ENCODE results near the gene CSF3. TPM values are rescaled to one million over a fixed set of nuclear protein-coding genes. Genes with fewer than 3 reads are reported as not detected.

Gene CSF3
- total RNA-seq, 1 experiment from 2014 or later, result not detected

- intact Hi-C loops (cut with micrococcal nuclease), result no loop called here
- Histone ChIP-seq H3K4me1 (ENCODE audit: control insufficient read depth in 1 of 2, insufficient read depth in 2 of 2, low read length in 2 of 2) (peaks cover 27 to 37% of the 10 kb centered on the region in 2 experiments), H4K20me1 (ENCODE audit: insufficient read depth) (no peaks in the 10 kb centered on the region), H2AFZ (ENCODE audit: low read depth, low read length, poor library complexity, severe bottlenecking) (peak within 1 kb of the TSS; percentile 78), H3K79me2 (ENCODE audit: insufficient read depth, low read length) (no peaks in the 10 kb centered on the region), H3K4me3 (replicated peaks in 1 of 2; ENCODE audit: low read depth in 1 of 2, low read length in 2 of 2) (peak within 1 kb of the TSS; percentile 81 to 92), H3K9ac (ENCODE audit: low read length) (peak within 1 kb of the TSS; percentile 82), H3K9me2 (ENCODE audit: insufficient read depth) (no peaks in the 10 kb centered on the region), H3K9me3 (ENCODE audit: control insufficient read depth in 1 of 2, insufficient read depth in 1 of 2, low read depth in 1 of 2, low read length in 2 of 2) (no peaks in the 10 kb centered on the region), H3K27ac (ENCODE audit: low read depth, low read length) (peak within 1 kb of the TSS; percentile 88), H3K36me3 (ENCODE audit: control insufficient read depth in 1 of 2, insufficient read depth in 2 of 2, low read length in 2 of 2) (no peaks in the 10 kb centered on the region), H3K4me2 (ENCODE audit: low read length) (peak within 1 kb of the TSS; percentile 96), H3K27me3 (ENCODE audit: insufficient read depth, low read length) (no peaks in the 10 kb centered on the region)
- POLR2A ChIA-PET, result interaction anchor here (0.9 to 1.9 kb wide), 2 partner anchors 9 to 37 kb away, joined by 5 to 6 read pairs; partner anchors contain the start of gene NR1D1
- RAD21 ChIA-PET (ENCODE audit: low non-redundant PET in 1 of 2, low total read pairs in 2 of 2, uncharacterized antibody in 2 of 2, unreplicated experiment in 2 of 2), result interaction anchor here in 1 of 2 experiments (0.9 kb wide), 1 partner anchor 49 kb away, joined by 3 read pairs; no protein-coding TSS in a partner anchor
- no peak for TF ChIP-seq ATF3 (IDR thresholded peaks at IDR 0.05)
- TF ChIP-seq POLR2AphosphoS5 (IDR thresholded peaks at IDR 0.05; ENCODE audit: low read depth, low read length), result peak; percentile 32; the same call in 1 of the 2 replicates
- no peak for TF ChIP-seq RAD21 (IDR thresholded peaks at IDR 0.05; ENCODE audit: low read depth)
- TF ChIP-seq EZH2 (IDR thresholded peaks at IDR 0.05), result no peak
- TF ChIP-seq FOSL1 (IDR thresholded peaks at IDR 0.05; ENCODE audit: low read depth), result no peak
- CTCF ChIA-PET, result interaction anchor here (0.6 to 1.0 kb wide), 2 partner anchors 13 to 37 kb away, joined by 3 to 7 read pairs; no protein-coding TSS in a partner anchor
- ATAC-seq (peak; percentile 88), DNase-seq (ENCODE audit: low read depth, low spot score) (no peak)
- no TSS peak for BruUV-seq (replicated peaks)
Measured at GRCh38 chr17:40062329-40063186, 47.3 kb downstream of the CSF3 start, which contains the start of gene THRA. TSS of gene THRA (plus strand) at chr17:40062965. CDS start at chr17:40074489, 11,524 bp downstream.

- CTCF ChIA-PET, result interaction anchor here (0.6 to 4.6 kb wide), 2 partner anchors 12 to 36 kb away, joined by 3 to 36 read pairs; no protein-coding TSS in a partner anchor
- H3K4me3 ChIP-seq (replicated peaks in 1 of 2; ENCODE audit: low read depth in 1 of 2, low read length in 2 of 2), result peak overlapping the region; percentile 81 to 92
- intact Hi-C loops (cut with micrococcal nuclease), result no loop called here
- H2AFZ ChIP-seq (ENCODE audit: low read depth, low read length, poor library complexity, severe bottlenecking), result peak overlapping the region; percentile 78
- H3K4me1 ChIP-seq (ENCODE audit: control insufficient read depth in 1 of 2, insufficient read depth in 2 of 2, low read length in 2 of 2), result peaks cover 32 to 43% of the 10 kb centered on the region in 2 experiments
- H3K9me2 ChIP-seq (ENCODE audit: insufficient read depth), result no peaks in the 10 kb centered on the region
- no peaks in the 10 kb centered on the region for H3K36me3 ChIP-seq (ENCODE audit: control insufficient read depth in 1 of 2, insufficient read depth in 2 of 2, low read length in 2 of 2)
- RAD21 ChIA-PET (ENCODE audit: low non-redundant PET in 1 of 2, low total read pairs in 2 of 2, uncharacterized antibody in 2 of 2, unreplicated experiment in 2 of 2), result interaction anchor here in 1 of 2 experiments (0.9 kb wide), 1 partner anchor 50 kb away, joined by 3 read pairs; no protein-coding TSS in a partner anchor
- H3K27ac ChIP-seq (ENCODE audit: low read depth, low read length), result peak overlapping the region; percentile 88
- peak overlapping the region; percentile 96 for H3K4me2 ChIP-seq (ENCODE audit: low read length)
- no peaks in the 10 kb centered on the region for H4K20me1 ChIP-seq (ENCODE audit: insufficient read depth)
- no TSS peak for BruUV-seq (replicated peaks)
- no peaks in the 10 kb centered on the region for H3K79me2 ChIP-seq (ENCODE audit: insufficient read depth, low read length)
- no peaks in the 10 kb centered on the region for H3K27me3 ChIP-seq (ENCODE audit: insufficient read depth, low read length)
- 0 out of 2 replicates have a peak, but pooled peaks have one; percentile 15 for TF ChIP-seq POLR2AphosphoS5 (IDR thresholded peaks at IDR 0.05; ENCODE audit: low read depth, low read length)
- no peak for TF ChIP-seq ZBTB33 (IDR thresholded peaks at IDR 0.05; ENCODE audit: extremely low read depth, insufficient replicate concordance, low read length)
- no peak for TF ChIP-seq YY1 (IDR thresholded peaks at IDR 0.05; ENCODE audit: extremely low read depth, insufficient replicate concordance, low read depth, low read length)
- no peak for TF ChIP-seq FOSL1 (IDR thresholded peaks at IDR 0.05; ENCODE audit: low read depth)
- peak; percentile 48; the same call in 1 of the 2 replicates for TF ChIP-seq ZFX (IDR thresholded peaks at IDR 0.05)
- no peak for TF ChIP-seq SP1 (IDR thresholded peaks at IDR 0.05; ENCODE audit: low read depth)
- H3K9ac ChIP-seq (ENCODE audit: low read length), result peak overlapping the region; percentile 82
- ATAC-seq (peak; percentile 74), DNase-seq (ENCODE audit: low read depth, low spot score) (no peak)
- POLR2A ChIA-PET, result interaction anchor here (0.9 to 1.9 kb wide), 2 partner anchors 8 to 37 kb away, joined by 5 to 6 read pairs; partner anchors contain the start of gene NR1D1
- H3K9me3 ChIP-seq (ENCODE audit: control insufficient read depth in 1 of 2, insufficient read depth in 1 of 2, low read depth in 1 of 2, low read length in 2 of 2), result no peaks in the 10 kb centered on the region
Measured at GRCh38 chr17:40063187-40063771, 48.0 kb downstream of the CSF3 start.

Measured in HCT116 (cell line).